ENCODE measurements around the gene TMEM123. TPM values are rescaled to one million over a fixed set of nuclear protein-coding genes. Genes with fewer than 3 reads are reported as not detected.

TMEM123 gene
- total RNA-seq, 2 experiments from 2014 or later = 288 to 307 TPM

DNA sequence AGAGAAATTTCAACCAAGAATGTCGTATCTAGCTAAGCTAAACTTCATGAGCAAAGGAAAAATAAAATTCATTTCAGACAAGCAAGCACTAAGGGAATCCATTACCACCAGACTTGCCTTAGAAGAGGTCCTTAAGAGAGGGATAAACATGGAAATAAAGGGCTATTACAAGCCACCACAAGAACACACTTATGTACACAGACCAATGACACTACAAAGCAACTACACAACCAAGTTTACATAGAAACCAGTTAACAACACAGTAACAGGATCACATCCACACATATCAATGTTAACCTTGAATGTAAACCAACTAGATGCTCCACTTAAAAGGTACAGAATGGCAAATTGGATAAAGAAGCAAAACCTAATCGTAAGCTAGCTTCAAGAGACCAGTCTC is 38.0 kb downstream of the TMEM123 start:
- DNase-seq (no peak), ATAC-seq (ENCODE audit: poor library complexity) (no peak)
- Mint-ChIP-seq H3K27ac (peak overlapping the region; percentile 81), H3K4me1 (ENCODE audit: low read depth) (peaks cover 94% of the 10 kb centered on the region), H3K36me3 (ENCODE audit: low read depth) (peaks cover 62% of the 10 kb centered on the region), H3K4me3 (peak overlapping the region; percentile 74), H3K9me3 (no peaks in the 10 kb centered on the region), H3K27me3 (no peaks in the 10 kb centered on the region)
- no peak for TF ChIP-seq CTCF (IDR thresholded peaks at IDR 0.05)
- Histone ChIP-seq H3K4me1 (ENCODE audit: insufficient read depth, low read length) (peaks cover 56% of the 10 kb centered on the region), H3K4me3 (ENCODE audit: low read length) (peak overlapping the region; percentile 19), H3K27ac (ENCODE audit: low read depth in 1 of 2, low read length in 2 of 2) (peak overlapping the region in 1 of 2 donors; percentile 43), H3K27me3 (ENCODE audit: control insufficient read depth in 1 of 2, insufficient read depth in 2 of 2, low read length in 2 of 2) (no peaks in the 10 kb centered on the region), H3K9me3 (ENCODE audit: control insufficient read depth in 1 of 2, insufficient read depth in 1 of 2, low read length in 2 of 2) (peaks cover 0 to 5% of the 10 kb centered on the region in 2 experiments), H3K36me3 (ENCODE audit: insufficient read depth, low read length) (peaks cover 29% of the 10 kb centered on the region)
- ChIA-PET POLR2A (interaction anchor here (0.7 to 3.5 kb wide), 3 partner anchors 9 to 120 kb away, joined by 3 to 16 read pairs (median 4); no protein-coding TSS in a partner anchor), CTCF (interaction anchor here (0.7 to 1.7 kb wide), 3 partner anchors 24 to 73 kb away, joined by 4 read pairs; no protein-coding TSS in a partner anchor)
- intact Hi-C loops (cut with DNase I, micrococcal nuclease) = loop anchor here in 1 of 2 experiments (2.0 kb wide), 1 partner anchor 36 kb away; no protein-coding TSS in a partner anchor

DNA sequence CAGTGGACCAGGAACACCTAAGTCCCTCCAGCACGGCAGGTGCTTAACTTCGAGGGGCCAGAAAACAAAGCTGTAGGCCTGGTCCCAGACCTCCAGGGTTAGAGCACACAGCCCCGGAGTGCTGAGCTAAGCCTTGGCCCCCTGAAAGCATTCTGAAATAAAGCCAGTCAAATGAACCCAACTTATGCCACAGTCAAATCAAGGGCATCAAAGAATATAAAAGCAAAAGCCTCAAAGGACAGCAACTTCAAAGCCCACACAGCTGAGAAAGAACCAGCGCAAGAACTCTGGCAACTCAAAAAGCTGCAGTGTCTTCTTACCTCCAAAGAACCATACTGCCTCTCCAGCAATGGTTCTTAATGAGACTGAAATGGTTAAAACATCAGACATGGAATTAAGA is 39.1 kb downstream of the TMEM123 start:
- Mint-ChIP-seq H3K4me3 (peak overlapping the region; percentile 74), H3K27ac (peak overlapping the region; percentile 81), H3K4me1 (ENCODE audit: low read depth) (peaks cover 92% of the 10 kb centered on the region), H3K36me3 (ENCODE audit: low read depth) (peaks cover 62% of the 10 kb centered on the region), H3K9me3 (no peaks in the 10 kb centered on the region), H3K27me3 (no peaks in the 10 kb centered on the region)
- ATAC-seq (ENCODE audit: poor library complexity) (peak; percentile 56), DNase-seq (peak in 4 of 14 experiments; percentile 38 to 65 (median 52))
- peak overlapping the region; percentile 22 for H3K4me3 ChIP-seq (ENCODE audit: low read length)
- peaks cover 30% of the 10 kb centered on the region for H3K36me3 ChIP-seq (ENCODE audit: insufficient read depth, low read length)
- TF ChIP-seq CTCF (IDR thresholded peaks at IDR 0.05) = no peak
- CTCF ChIA-PET = interaction anchor here (1.2 to 1.7 kb wide), 4 partner anchors 10 to 72 kb away, joined by 4 read pairs; no protein-coding TSS in a partner anchor
- intact Hi-C loops (cut with DNase I, micrococcal nuclease) = loop anchor here in 1 of 2 experiments (2.0 kb wide), 1 partner anchor 69 kb away; no protein-coding TSS in a partner anchor
- no peaks in the 10 kb centered on the region for H3K27me3 ChIP-seq (ENCODE audit: control insufficient read depth in 1 of 2, insufficient read depth in 2 of 2, low read length in 2 of 2)
- peak overlapping the region in 1 of 2 donors; percentile 43 for H3K27ac ChIP-seq (ENCODE audit: low read depth in 1 of 2, low read length in 2 of 2)
- POLR2A ChIA-PET = interaction anchor here (0.6 to 3.5 kb wide), 6 partner anchors 9 to 95 kb away, joined by 3 to 16 read pairs (median 5); no protein-coding TSS in a partner anchor
- peaks cover 58% of the 10 kb centered on the region for H3K4me1 ChIP-seq (ENCODE audit: insufficient read depth, low read length)
- H3K9me3 ChIP-seq (ENCODE audit: control insufficient read depth in 1 of 2, insufficient read depth in 1 of 2, low read length in 2 of 2) = peaks cover 0 to 5% of the 10 kb centered on the region in 2 experiments

GRCh38 chr11:102411142-102411541 is 41.4 kb downstream of the TMEM123 start:
- H3K36me3 ChIP-seq (ENCODE audit: insufficient read depth, low read length) = peaks cover 35% of the 10 kb centered on the region
- peaks cover 66% of the 10 kb centered on the region for H3K4me1 ChIP-seq (ENCODE audit: insufficient read depth, low read length)
- H3K27me3 Mint-ChIP-seq = no peaks in the 10 kb centered on the region

More at GRCh38 chr11:102411142-102411541, 41.4 kb downstream of the TMEM123 start:
- Histone ChIP-seq H3K27me3 (ENCODE audit: control insufficient read depth in 1 of 2, insufficient read depth in 2 of 2, low read length in 2 of 2) (no peaks in the 10 kb centered on the region), H3K9me3 (ENCODE audit: control insufficient read depth in 1 of 2, insufficient read depth in 1 of 2, low read length in 2 of 2) (no peaks in the 10 kb centered on the region), H3K27ac (ENCODE audit: low read depth in 1 of 2, low read length in 2 of 2) (no peak overlapping the region), H3K4me3 (ENCODE audit: low read length) (no peak overlapping the region)
- TF ChIP-seq CTCF (IDR thresholded peaks at IDR 0.05) = no peak
- CTCF ChIA-PET = interaction anchor here (2.1 kb wide), 1 partner anchor 20 kb away, joined by 12 read pairs; no protein-coding TSS in a partner anchor
- intact Hi-C loops (cut with DNase I, micrococcal nuclease) = no loop called here
- Mint-ChIP-seq H3K4me3 (no peak overlapping the region), H3K4me1 (ENCODE audit: low read depth) (peaks cover 92% of the 10 kb centered on the region), H3K27ac (peak overlapping the region; percentile 54), H3K36me3 (ENCODE audit: low read depth) (peaks cover 66% of the 10 kb centered on the region), H3K9me3 (no peaks in the 10 kb centered on the region)
- POLR2A ChIA-PET = interaction anchor here (0.9 kb wide), 1 partner anchor 10 kb away, joined by 3 read pairs; no protein-coding TSS in a partner anchor
- ATAC-seq (ENCODE audit: poor library complexity) (no peak), DNase-seq (no peak)
